ENCODE results near the gene GHR. TPM values are rescaled to one million over a fixed set of nuclear protein-coding genes. Genes with fewer than 3 reads are reported as not detected.
"Not testable (repeated sequence)": the region's sequence is repeated elsewhere in the genome, so short reads cannot be mapped to it uniquely, and the experiment has no call there.

GHR gene
- total RNA-seq, 1 donor from 2014 or later = 3.2 TPM

- no peak for DNase-seq
These were observed 298.2 kb downstream of the GHR start for GRCh38 chr5:42721484-42721883.

DNA sequence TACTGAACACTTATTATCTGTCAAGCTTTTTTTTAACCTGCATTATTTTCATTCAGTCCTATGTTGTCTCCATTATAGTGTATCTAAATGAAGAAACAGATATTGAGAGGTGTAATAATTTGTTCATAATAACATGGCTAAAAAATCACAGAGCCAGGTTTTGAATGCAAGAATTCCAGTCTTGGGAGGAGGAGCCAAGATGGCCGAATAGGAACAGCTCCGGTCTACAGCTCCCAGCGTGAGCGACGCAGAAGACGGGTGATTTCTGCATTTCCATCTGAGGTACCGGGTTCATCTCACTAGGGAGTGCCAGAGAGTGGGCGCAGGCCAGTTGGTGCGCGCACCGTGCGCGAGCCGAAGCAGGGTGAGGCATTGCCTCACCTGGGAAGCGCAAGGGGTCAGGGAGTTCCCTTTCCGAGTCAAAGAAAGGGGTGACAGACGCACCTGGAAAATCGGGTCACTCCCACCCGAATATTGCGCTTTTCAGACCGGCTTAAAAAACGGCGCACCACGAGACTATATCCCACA is 311.4 kb downstream of the GHR start:
- DNase-seq = not testable (repeated sequence)

DNA sequence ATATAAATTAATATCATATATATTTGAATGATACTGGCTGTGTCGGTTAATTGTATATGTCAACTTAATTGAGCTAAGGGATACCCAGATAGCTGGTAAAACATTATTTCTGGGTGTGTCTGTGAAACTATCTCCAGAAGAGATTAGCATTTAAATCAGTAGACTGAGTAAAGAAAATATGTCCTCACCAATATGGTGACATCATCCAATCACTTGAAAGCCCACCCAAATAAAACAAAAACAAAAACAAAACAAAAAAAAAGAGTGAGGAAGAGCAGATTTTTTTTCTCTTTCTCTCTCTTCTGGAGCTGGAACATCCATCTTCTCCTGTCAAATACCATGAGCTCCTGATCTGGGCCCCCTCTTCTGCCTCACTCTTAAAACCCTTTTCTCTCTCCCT is 317.7 kb downstream of the GHR start:
- DNase-seq = no peak

GRCh38 chr5:42745426-42745825 is 322.2 kb downstream of the GHR start:
- peak; percentile 13 for DNase-seq

DNA sequence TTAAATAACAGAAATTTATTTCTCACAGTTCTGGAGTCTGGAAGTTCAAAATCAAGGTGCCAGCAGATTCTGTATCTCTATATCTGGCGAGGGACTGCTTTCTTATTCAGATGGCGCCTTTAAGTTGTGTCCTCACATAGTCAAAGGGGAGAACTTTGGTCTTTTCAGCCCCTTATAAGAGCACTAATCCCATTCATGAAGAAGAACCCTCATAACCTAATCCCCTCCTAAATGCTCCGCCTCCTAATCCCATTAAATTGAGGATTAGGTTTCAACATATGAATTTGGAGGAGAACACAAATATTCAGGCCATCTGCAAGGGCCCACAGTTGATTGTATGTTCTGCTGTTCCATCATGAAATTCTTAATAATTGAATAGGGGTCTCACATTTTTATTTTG is 322.6 kb downstream of the GHR start:
- no peak for DNase-seq

GRCh38 chr5:42749020-42749419 is 325.8 kb downstream of the GHR start:
- no peak for DNase-seq

DNA sequence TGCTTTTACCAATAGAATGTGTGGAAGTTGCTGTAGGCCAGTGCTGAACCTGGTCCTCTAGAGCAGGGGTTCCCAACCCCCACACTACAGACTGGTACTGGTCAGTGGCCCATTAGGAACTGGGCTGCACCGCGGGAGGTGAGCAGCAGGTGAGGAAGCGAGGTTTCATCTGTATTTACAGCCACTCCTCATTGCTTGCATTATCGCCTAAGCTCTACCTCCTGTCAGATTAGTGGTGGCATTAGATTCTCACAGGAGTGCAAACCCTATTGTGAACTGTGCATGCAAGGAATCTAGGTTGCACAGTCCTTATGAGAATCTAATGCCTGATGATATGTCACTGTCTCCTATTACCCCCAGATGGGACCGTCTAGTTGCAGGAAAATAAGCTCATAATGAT is 327.3 kb downstream of the GHR start:
- no peak for DNase-seq

GRCh38 chr5:42751044-42751443 is 327.8 kb downstream of the GHR start:
- no peak for DNase-seq

GRCh38 chr5:42753099-42753498 is 329.9 kb downstream of the GHR start:
- DNase-seq = no peak

- DNase-seq = no peak
These were observed 333.7 kb downstream of the GHR start, which contains the start of gene CCDC152 for GRCh38 chr5:42756606-42757601. CCDC152 (plus strand) TSS chr5:42756818; CDS start chr5:42759122, 2,304 bp downstream.

DNA sequence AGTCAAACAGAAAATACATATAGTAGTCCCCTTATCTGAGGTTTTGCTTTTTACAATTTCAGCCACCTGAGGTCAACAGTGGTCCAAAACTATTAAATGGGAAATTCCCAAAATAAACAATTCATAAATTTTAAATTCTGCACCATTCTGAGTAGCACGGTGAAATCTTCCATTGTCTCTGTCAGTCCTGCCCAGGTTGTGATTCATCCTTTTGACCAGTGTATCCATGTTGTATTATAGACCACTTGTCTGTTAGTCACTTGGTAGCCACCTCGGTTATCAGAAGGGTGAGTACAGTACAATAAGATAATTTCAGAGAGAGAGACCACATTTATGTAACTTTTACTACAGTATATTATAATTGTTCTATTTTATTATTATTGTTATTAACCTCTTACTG is 336.2 kb downstream of the GHR start:
- DNase-seq = peak; percentile 17

GRCh38 chr5:42760426-42760825 is 337.2 kb downstream of the GHR start:
- no peak for DNase-seq

DNA sequence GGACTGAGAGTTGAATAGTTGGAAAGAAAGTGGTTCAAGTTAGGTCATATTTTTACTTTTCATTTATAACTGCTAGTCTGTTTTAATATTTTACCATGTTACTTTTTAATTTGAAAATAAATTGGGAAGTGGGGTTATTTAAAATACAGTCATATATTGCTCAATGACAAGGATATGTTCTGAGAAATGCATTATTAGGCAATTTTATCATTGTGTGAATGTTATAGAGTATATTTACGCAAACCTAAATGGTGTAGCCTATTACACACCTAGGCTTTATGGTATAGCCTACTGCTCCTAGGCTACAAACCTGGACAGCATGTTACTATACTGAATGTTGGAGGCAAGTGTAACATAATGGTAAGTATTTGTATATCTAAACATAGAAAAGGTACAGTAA is 338.6 kb downstream of the GHR start:
- DNase-seq = no peak

DNA sequence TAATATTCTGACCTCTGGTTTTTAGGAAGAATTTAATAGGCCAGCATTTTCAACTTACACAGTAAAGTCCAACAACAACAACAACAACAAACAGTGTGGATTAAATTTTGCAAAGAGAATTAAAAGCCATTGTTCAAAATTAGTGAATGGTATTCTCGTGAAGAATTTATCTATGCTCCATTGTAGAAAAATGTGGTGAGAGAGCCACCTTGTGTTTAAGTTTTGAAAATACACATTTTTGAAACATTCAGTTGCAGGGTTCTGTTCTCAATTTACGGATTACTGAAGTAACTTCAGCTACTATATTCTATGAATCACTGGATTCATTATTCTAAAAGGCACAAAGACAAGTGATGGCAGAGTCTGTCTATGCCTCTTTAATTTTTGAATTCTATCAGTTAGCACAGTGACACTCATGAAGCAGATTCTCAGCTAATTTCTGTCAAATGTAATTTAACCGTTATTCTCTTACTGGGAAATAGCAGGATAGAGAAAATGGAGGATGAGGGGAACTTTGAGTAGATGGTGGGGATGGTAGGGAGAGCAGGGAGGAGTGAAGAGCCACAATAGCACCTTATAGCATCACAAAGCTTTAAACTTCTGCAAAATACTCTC is 344.4 kb downstream of the GHR start:
- peak; percentile 46 for DNase-seq

DNA sequence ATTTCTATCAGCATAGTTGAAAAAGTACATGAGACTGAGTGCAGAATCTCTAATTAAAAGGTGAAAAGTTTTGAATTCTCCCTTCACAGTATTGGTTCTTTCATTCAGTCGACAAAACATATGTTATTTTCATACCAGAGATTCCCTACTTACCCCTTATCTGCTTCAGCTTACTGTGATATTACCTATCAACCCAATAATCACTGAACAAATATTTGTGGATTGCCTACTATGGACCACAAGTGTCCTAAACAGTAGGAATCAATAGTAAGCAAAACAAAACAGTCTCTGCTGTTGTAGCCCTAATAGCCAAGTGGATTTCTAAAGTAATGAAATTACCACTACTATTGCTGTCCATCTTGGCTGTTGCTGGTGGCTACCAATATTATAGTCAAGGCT is 344.9 kb downstream of the GHR start:
- no peak for DNase-seq

GRCh38 chr5:42770003-42770402 is 346.8 kb downstream of the GHR start:
- DNase-seq = no peak

All from dermis blood vessel endothelial cell (primary cell).